IMR-90 (cell line): Measurements from ENCODE around the gene CAMTA1. TPM values are rescaled to one million over a fixed set of nuclear protein-coding genes. Genes with fewer than 3 reads are reported as not detected.

ENCODE experiments used
- ATAC-seq: fragments of 200-7000 bp; cut with Tn5 transposase; 2 replicates; pipeline ENCODE4 v1.9.1; 2020; ENCODE audit warnings: low read depth, mild to moderate bottlenecking, moderate library complexity
- BruUV-seq: library from RNA; stranded (reverse); fragments of 400-500 nt; replicated peaks from 2 replicates; lab custom pipeline; 2021; lab: Mats Ljungman, UMichigan
- CTCF ChIA-PET: fragments of 300-600 bp; formaldehyde crosslinking; extraction: SDS; loops from one replicate; lab custom pipeline; 2021; ENCODE audit warnings: antibody characterized with exemption; lab: Yijun Ruan, JAX
- POLR2A ChIA-PET: fragments of 300-600 bp; sonication (Branson Sonifier 250); formaldehyde crosslinking; loops from one replicate; lab custom pipeline; 2022; ENCODE audit warnings: antibody characterized with exemption; ENCODE audit not compliant: unreplicated experiment; lab: Charles Lee
- DNase-seq: peaks from one replicate; pipeline ENCODE4 v3.0.0; 2013
- H2AFZ ChIP-seq: replicated peaks from 2 replicates; pipeline ENCODE3; 2013; ENCODE audit warnings: low read length, mild to moderate bottlenecking; ENCODE audit not compliant: poor library complexity
- H2AK5ac ChIP-seq: 2 replicates; pipeline ENCODE4 v1.6.1; 2013; ENCODE audit warnings: low read depth, low read length, inconsistent platforms
- H2AK9ac ChIP-seq: replicated peaks from 2 replicates; pipeline ENCODE3; 2013; ENCODE audit warnings: mild to moderate bottlenecking, low read depth, low read length, moderate library complexity; ENCODE audit not compliant: poor library complexity
- H2BK120ac ChIP-seq: 2 replicates; pipeline ENCODE4 v1.6.1; 2013; ENCODE audit warnings: low read depth, low read length, inconsistent platforms
- H2BK15ac ChIP-seq: 3 replicates; pipeline ENCODE4 v1.6.1; 2013; ENCODE audit warnings: low read depth, low read length, inconsistent platforms
- H2BK20ac ChIP-seq: 2 replicates; pipeline ENCODE4 v1.6.1; 2013; ENCODE audit warnings: low read depth, mild to moderate bottlenecking, inconsistent platforms, low read length, moderate library complexity
- H2BK5ac ChIP-seq: 2 replicates; pipeline ENCODE4 v1.6.1; 2013; ENCODE audit warnings: mild to moderate bottlenecking, low read depth, low read length, inconsistent platforms; ENCODE audit not compliant: poor library complexity, severe bottlenecking
- H3K14ac ChIP-seq: replicated peaks from 2 replicates; pipeline ENCODE4 v1.6.1; 2013; ENCODE audit warnings: low read depth, low read length, inconsistent platforms
- H3K18ac ChIP-seq: 2 replicates; pipeline ENCODE4 v1.6.1; 2013; ENCODE audit warnings: low read depth, low read length, control low read depth
- H3K23ac ChIP-seq: 2 replicates; pipeline ENCODE4 v1.6.1; 2013; ENCODE audit warnings: low read depth, low read length, inconsistent platforms
- H3K27ac ChIP-seq: 2 replicates; pipeline ENCODE4 v1.5.1; 2013; ENCODE audit warnings: mild to moderate bottlenecking, control low read depth, low read length; ENCODE audit not compliant: insufficient read depth
- H3K27me3 ChIP-seq: 2 replicates; pipeline ENCODE4 v1.6.1; 2013; ENCODE audit warnings: low read length; ENCODE audit not compliant: control insufficient read depth, insufficient read depth
- H3K36me3 ChIP-seq: 2 replicates; pipeline ENCODE4 v1.6.1; 2013; ENCODE audit warnings: low read length, mixed read lengths; ENCODE audit not compliant: control insufficient read depth, insufficient read depth
- H3K4ac ChIP-seq: 2 replicates; pipeline ENCODE4 v1.6.1; 2013; ENCODE audit warnings: low read depth, low read length, inconsistent platforms
- H3K4me1 ChIP-seq: 2 replicates; pipeline ENCODE4 v1.6.1; 2013; ENCODE audit warnings: low read length, mixed read lengths; ENCODE audit not compliant: control insufficient read depth, insufficient read depth
- H3K4me2 ChIP-seq: 2 replicates; pipeline ENCODE4 v1.6.1; 2013; ENCODE audit warnings: low read depth, mild to moderate bottlenecking, control low read depth, low read length, moderate library complexity
- H3K4me3 ChIP-seq: 2 replicates; pipeline ENCODE4 v1.5.1; 2013; ENCODE audit warnings: low read depth, mild to moderate bottlenecking, control low read depth, low read length, moderate library complexity; ENCODE audit not compliant: insufficient read depth
- H3K56ac ChIP-seq: 2 replicates; pipeline ENCODE4 v1.6.1; 2013; ENCODE audit warnings: low read length, inconsistent platforms; ENCODE audit not compliant: insufficient read depth; ENCODE audit errors: extremely low read depth
- H3K79me1 ChIP-seq, 2 experiments: 2 replicates each; pipeline ENCODE4 v1.6.1; 2013; ENCODE audit warnings: low read length in 2 of 2, inconsistent platforms in 1 of 2, low read depth in 1 of 2
- H3K9ac ChIP-seq: 2 replicates; pipeline ENCODE4 v1.6.1; 2013; ENCODE audit warnings: low read depth, low read length, control low read depth
- H3K9me1 ChIP-seq: 2 replicates; pipeline ENCODE4 v1.6.1; 2013; ENCODE audit warnings: low read length, inconsistent platforms; ENCODE audit not compliant: insufficient read depth
- H3K9me3 ChIP-seq: 2 replicates; pipeline ENCODE4 v1.6.1; 2013; ENCODE audit warnings: low read length; ENCODE audit not compliant: control insufficient read depth, insufficient read depth
- H4K20me1 ChIP-seq: 2 replicates; pipeline ENCODE4 v1.6.1; 2013; ENCODE audit warnings: low read length, inconsistent platforms; ENCODE audit not compliant: insufficient read depth
- H4K5ac ChIP-seq: 2 replicates; pipeline ENCODE4 v1.6.1; 2013; ENCODE audit warnings: mild to moderate bottlenecking, low read depth, low read length, control low read depth
- H4K8ac ChIP-seq, 2 experiments: 2 replicates each; pipeline ENCODE4 v1.6.1; 2013; ENCODE audit warnings: low read depth in 2 of 2, low read length in 2 of 2, control low read depth in 1 of 2, inconsistent platforms in 1 of 2
- H4K91ac ChIP-seq: 2 replicates; pipeline ENCODE4 v1.6.1; 2013; ENCODE audit warnings: low read depth, low read length, inconsistent platforms; ENCODE audit not compliant: insufficient read depth
- BHLHE40 ChIP-seq: fragments of 150-350 bp; IDR thresholded peaks from 2 replicates; pipeline ENCODE4 v1.6.1; 2016; ENCODE audit warnings: mild to moderate bottlenecking, low read depth, low read length
- CEBPB ChIP-seq: IDR thresholded peaks from 2 replicates; pipeline ENCODE4 v1.6.1; 2012; ENCODE audit warnings: low read depth, low read length, improper control_type of control experiment
- CHD1 ChIP-seq: IDR thresholded peaks from 2 replicates; pipeline ENCODE4 v1.6.1; 2012; ENCODE audit warnings: low read depth, low read length, improper control_type of control experiment
- ELK1 ChIP-seq: fragments of 150-350 bp; IDR thresholded peaks from 2 replicates; pipeline ENCODE4 v1.6.1; 2016; ENCODE audit warnings: low read depth, mild to moderate bottlenecking, low read length, moderate library complexity, borderline replicate concordance
- FOS ChIP-seq: fragments of 150-350 bp; IDR thresholded peaks from 2 replicates; pipeline ENCODE4 v1.6.1; 2016; ENCODE audit warnings: low read depth, low read length
- MAFK ChIP-seq: IDR thresholded peaks from 2 replicates; pipeline ENCODE4 v1.6.1; 2012; ENCODE audit warnings: low read depth, low read length, improper control_type of control experiment
- MAZ ChIP-seq: IDR thresholded peaks from 2 replicates; pipeline ENCODE4 v1.6.1; 2012; ENCODE audit warnings: low read depth, mild to moderate bottlenecking, low read length, improper control_type of control experiment, moderate library complexity, borderline replicate concordance
- MXI1 ChIP-seq: IDR thresholded peaks from 2 replicates; pipeline ENCODE4 v1.6.1; 2012; ENCODE audit warnings: low read depth, mild to moderate bottlenecking, low read length, moderate library complexity, borderline replicate concordance
- RAD21 ChIP-seq: IDR thresholded peaks from 2 replicates; pipeline ENCODE4 v1.6.1; 2012; ENCODE audit warnings: low read length, improper control_type of control experiment
- RCOR1 ChIP-seq: IDR thresholded peaks from 2 replicates; pipeline ENCODE4 v1.6.1; 2012; ENCODE audit warnings: mild to moderate bottlenecking, low read length, improper control_type of control experiment; ENCODE audit not compliant: insufficient replicate concordance
- RFX5 ChIP-seq: IDR thresholded peaks from 2 replicates; pipeline ENCODE4 v1.8.0; 2012; ENCODE audit warnings: low read depth, mild to moderate bottlenecking, low read length, moderate library complexity
- SMC3 ChIP-seq: fragments of 150-350 bp; IDR thresholded peaks from 2 replicates; pipeline ENCODE4 v1.6.1; 2016; ENCODE audit warnings: low read depth, mild to moderate bottlenecking, antibody characterized with exemption, low read length, moderate library complexity
- WGBS, 2 experiments: methylation state at CpG; one replicate each; pipeline versions ENCODE4 v1.1.5 to v1.1.7; 2013; ENCODE audit warnings: missing lambda C conversion rate in 2 of 2; ENCODE audit not compliant: insufficient read length in 1 of 2; ENCODE audit errors: extremely low coverage in 2 of 2; 5-methylcytosine and 5-hydroxymethylcytosine counted together
- dilution Hi-C: fragments of 300-500 bp; cut with HindIII; formaldehyde crosslinking; loops from one replicate; pipeline ENCODE4 v1.14.3; 2018; ENCODE audit warnings: low sequenced_read_pairs; ENCODE audit not compliant: unreplicated experiment
- in situ Hi-C: fragments of 300-500 bp; cut with MboI; formaldehyde crosslinking; loops from 3 replicates; pipeline ENCODE4 v1.14.3; 2019; ENCODE audit warnings: low sequenced_read_pairs, inconsistent platforms, mixed read lengths
- intact Hi-C: fragments of 100-400 bp; cut with micrococcal nuclease; formaldehyde crosslinking; loops from 2 replicates; pipeline ENCODE4 v1.10.0; 2022
- polyA plus RNA-seq, 3 experiments: library from polyadenylated mRNA; depleted of rRNA; stranded (reverse); fragments of >200 nt; gene quantifications; 2 replicates each; pipeline ENCODE4 v1.2.3, GENCODE V29; 2012; ENCODE audit warnings: low replicate concordance in 1 of 3
- total RNA-seq: library from RNA; depleted of rRNA; stranded (reverse); fragments of >200 nt; gene quantifications from 2 replicates; pipeline ENCODE4 v1.2.3, GENCODE V29; 2012
- TF ChIP-seq, protein P1 (sequence below): fragments of 150-350 bp; IDR thresholded peaks from 2 replicates; pipeline ENCODE4 v1.6.1; 2017; ENCODE audit warnings: mild to moderate bottlenecking, antibody characterized with exemption, low read length, low read depth
- TF ChIP-seq, protein P2 (sequence below): conservative IDR thresholded peaks from 2 replicates; pipeline ENCODE4 v1.5.1; 2012; ENCODE audit warnings: mild to moderate bottlenecking, low read depth, low read length, improper control_type of control experiment

The CAMTA1 gene
- total and polyA plus RNA-seq, 2 of the 4 experiments (the other 2 are of a cell fraction): 35.5 to 74.3 TPM

DNA sequence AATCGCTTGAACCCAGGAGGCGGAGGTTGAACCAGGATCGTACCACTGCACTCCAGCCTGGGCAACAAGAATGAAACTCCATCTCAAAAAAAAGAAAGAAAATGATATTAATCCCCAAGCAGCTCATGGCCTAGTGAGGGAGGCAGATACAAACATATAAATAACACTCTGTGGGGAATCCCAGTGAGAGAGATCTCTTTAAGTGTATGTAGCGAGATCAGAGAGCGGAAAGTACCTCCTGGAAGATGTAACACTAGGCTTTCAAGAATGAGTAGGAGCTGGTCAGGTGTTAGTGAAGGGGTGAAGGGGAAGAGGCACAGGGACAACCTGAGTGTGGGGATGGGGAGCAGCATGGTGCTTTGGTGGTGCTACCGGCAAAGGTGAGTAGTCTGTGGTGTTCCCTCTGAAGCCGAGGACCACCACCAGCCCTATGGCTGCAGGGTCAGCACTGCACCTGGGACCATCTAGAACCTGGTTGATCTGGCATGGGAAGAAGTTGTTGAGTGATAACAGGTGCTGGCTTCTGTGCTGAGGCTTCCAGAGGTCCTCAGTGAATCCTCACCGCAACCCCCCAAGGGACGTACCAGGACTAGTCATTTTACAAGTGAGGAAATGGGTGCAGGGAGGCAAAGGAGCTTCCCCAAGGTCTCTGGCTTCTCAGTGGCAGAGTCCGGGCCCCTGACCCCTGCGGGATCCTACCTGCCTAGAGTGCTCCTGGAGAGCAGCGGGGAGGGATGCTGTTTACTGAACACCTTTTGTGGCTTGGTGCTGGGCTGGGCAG lies 618.2 kb downstream of the CAMTA1 start:
- intact Hi-C loops: loop anchor here (5.0 kb wide), 2 partner anchors 69 to 106 kb away; no protein-coding TSS in a partner anchor
- CTCF ChIA-PET: no interaction called here
- peaks cover 8% of the 10 kb centered on the region for H3K4me1 ChIP-seq
- no peak overlapping the region; the same call in 2 of the 3 replicates for H2BK15ac ChIP-seq
- H3K9me3 ChIP-seq: peaks cover 2% of the 10 kb centered on the region; the same call in 1 of the 2 replicates
- in situ Hi-C loops: no loop called here
- no TSS peak for BruUV-seq
- POLR2A ChIA-PET: no interaction called here
- peak overlapping the region; percentile 2; the same call in 1 of the 2 replicates for H2BK120ac ChIP-seq
- dilution Hi-C loops: no loop called here
- peak overlapping the region; percentile 42 for H2BK5ac ChIP-seq
- H4K8ac ChIP-seq: no peak overlapping the region; a peak in 1 of 4 replicates
- peaks cover 9% of the 10 kb centered on the region; the same call in 1 of the 2 replicates for H3K9me1 ChIP-seq
- H3K23ac ChIP-seq: no peak overlapping the region
- WGBS, 2 experiments: no CpG with 5 or more reads among the region's 12 CpGs
- no peak overlapping the region for H3K9ac ChIP-seq
- H2BK20ac ChIP-seq: peak overlapping the region; percentile 14
- no peaks in the 10 kb centered on the region for H3K36me3 ChIP-seq
- 0 out of 2 replicates have a peak overlapping the region, but pooled peaks have one; percentile 15 for H3K14ac ChIP-seq
- peak; percentile 68 for DNase-seq
- no peak for ATAC-seq
- no peak overlapping the region for H3K4me3 ChIP-seq
- peak overlapping the region; percentile 70 for H2AFZ ChIP-seq
- H3K18ac ChIP-seq: no peak overlapping the region
- H3K56ac ChIP-seq: no peak overlapping the region
- no peak overlapping the region for H4K5ac ChIP-seq
- no peak overlapping the region for H3K27ac ChIP-seq
- no peaks in the 10 kb centered on the region for H3K27me3 ChIP-seq
- H3K79me1 ChIP-seq: no peaks in the 10 kb centered on the region
- peak overlapping the region; percentile 29; the same call in 1 of the 2 replicates for H3K4ac ChIP-seq
- H4K20me1 ChIP-seq: no peaks in the 10 kb centered on the region
- peak overlapping the region; percentile 5 for H2AK5ac ChIP-seq
- H2AK9ac ChIP-seq: no peak overlapping the region
- peak overlapping the region; percentile 52; the same call in 1 of the 2 replicates for H4K91ac ChIP-seq
- H3K4me2 ChIP-seq: no peak overlapping the region
- TF ChIP-seq RFX5: no peak
- TF ChIP-seq BHLHE40: no peak
- TF ChIP-seq MAZ: no peak
- TF ChIP-seq RAD21: no peak
- no peak for TF ChIP-seq RCOR1
- no peak for TF ChIP-seq MAFK
- no peak for TF ChIP-seq SMC3
- TF ChIP-seq CHD1: no peak
- no peak for TF ChIP-seq ELK1
- TF ChIP-seq, protein P1, sequence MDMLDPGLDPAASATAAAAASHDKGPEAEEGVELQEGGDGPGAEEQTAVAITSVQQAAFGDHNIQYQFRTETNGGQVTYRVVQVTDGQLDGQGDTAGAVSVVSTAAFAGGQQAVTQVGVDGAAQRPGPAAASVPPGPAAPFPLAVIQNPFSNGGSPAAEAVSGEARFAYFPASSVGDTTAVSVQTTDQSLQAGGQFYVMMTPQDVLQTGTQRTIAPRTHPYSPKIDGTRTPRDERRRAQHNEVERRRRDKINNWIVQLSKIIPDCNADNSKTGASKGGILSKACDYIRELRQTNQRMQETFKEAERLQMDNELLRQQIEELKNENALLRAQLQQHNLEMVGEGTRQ: no peak
- TF ChIP-seq, protein P2, sequence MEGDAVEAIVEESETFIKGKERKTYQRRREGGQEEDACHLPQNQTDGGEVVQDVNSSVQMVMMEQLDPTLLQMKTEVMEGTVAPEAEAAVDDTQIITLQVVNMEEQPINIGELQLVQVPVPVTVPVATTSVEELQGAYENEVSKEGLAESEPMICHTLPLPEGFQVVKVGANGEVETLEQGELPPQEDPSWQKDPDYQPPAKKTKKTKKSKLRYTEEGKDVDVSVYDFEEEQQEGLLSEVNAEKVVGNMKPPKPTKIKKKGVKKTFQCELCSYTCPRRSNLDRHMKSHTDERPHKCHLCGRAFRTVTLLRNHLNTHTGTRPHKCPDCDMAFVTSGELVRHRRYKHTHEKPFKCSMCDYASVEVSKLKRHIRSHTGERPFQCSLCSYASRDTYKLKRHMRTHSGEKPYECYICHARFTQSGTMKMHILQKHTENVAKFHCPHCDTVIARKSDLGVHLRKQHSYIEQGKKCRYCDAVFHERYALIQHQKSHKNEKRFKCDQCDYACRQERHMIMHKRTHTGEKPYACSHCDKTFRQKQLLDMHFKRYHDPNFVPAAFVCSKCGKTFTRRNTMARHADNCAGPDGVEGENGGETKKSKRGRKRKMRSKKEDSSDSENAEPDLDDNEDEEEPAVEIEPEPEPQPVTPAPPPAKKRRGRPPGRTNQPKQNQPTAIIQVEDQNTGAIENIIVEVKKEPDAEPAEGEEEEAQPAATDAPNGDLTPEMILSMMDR: no peak
- TF ChIP-seq MXI1: no peak
- TF ChIP-seq CEBPB: no peak
- TF ChIP-seq FOS: no peak
